GM19395 (cell line): Measurements from ENCODE around the gene KMT5B.

Experiments used
- ATAC-seq: cut with Tn5 transposase; IDR thresholded peaks from one replicate; pipeline ENCODE4 v1.9.1; 2021; ENCODE audit warnings: mild to moderate bottlenecking, moderate library complexity; ENCODE audit not compliant: unreplicated experiment

The KMT5B gene

GRCh38 chr11:68216171-68216938, 3.3 kb upstream of the KMT5B start:
- ATAC-seq, result no peak

- no peak for ATAC-seq
These were observed 2.6 kb upstream of the KMT5B start for GRCh38 chr11:68215524-68216170.

GRCh38 chr11:68215087-68215445, 2.0 kb upstream of the KMT5B start:
- ATAC-seq, result no peak

GRCh38 chr11:68214173-68215086, 1.3 kb upstream of the KMT5B start:
- ATAC-seq, result no peak

GRCh38 chr11:68213555-68214172, 568 bp upstream of the KMT5B start:
- ATAC-seq, result peak; percentile 54

- ATAC-seq, result peak; percentile 55
These were observed 518 bp downstream of the KMT5B start for GRCh38 chr11:68212421-68213134.

- ATAC-seq, result no peak
These were observed 1.6 kb downstream of the KMT5B start for GRCh38 chr11:68211546-68211945.

- ATAC-seq, result no peak
These were observed 6.9 kb downstream of the KMT5B start for GRCh38 chr11:68206211-68206610.

- no peak for ATAC-seq
These were observed 8.7 kb downstream of the KMT5B start for GRCh38 chr11:68204402-68204801.

- ATAC-seq, result no peak
These were observed 10.9 kb downstream of the KMT5B start for GRCh38 chr11:68202165-68202564.

GRCh38 chr11:68201492-68201891, 11.6 kb downstream of the KMT5B start:
- no peak for ATAC-seq

GRCh38 chr11:68200639-68201038, 12.5 kb downstream of the KMT5B start:
- no peak for ATAC-seq

GRCh38 chr11:68199295-68199987, 13.7 kb downstream of the KMT5B start:
- ATAC-seq, result no peak

- ATAC-seq, result no peak
These were observed 16.9 kb downstream of the KMT5B start for GRCh38 chr11:68196219-68196618.

- ATAC-seq, result no peak
These were observed 18.3 kb downstream of the KMT5B start for GRCh38 chr11:68194675-68195294.

- no peak for ATAC-seq
These were observed 20.1 kb downstream of the KMT5B start for GRCh38 chr11:68193018-68193417.

GRCh38 chr11:68191661-68192579, 21.2 kb downstream of the KMT5B start:
- no peak for ATAC-seq

GRCh38 chr11:68189888-68190287, 23.2 kb downstream of the KMT5B start:
- no peak for ATAC-seq
